GM18502 (cell line): ENCODE data around the gene PSMF1.

Source experiments
- ATAC-seq: cut with Tn5 transposase; IDR thresholded peaks from one replicate; pipeline ENCODE4 v1.9.1; 2021; ENCODE audit warnings: mild to moderate bottlenecking; ENCODE audit not compliant: unreplicated experiment, poor library complexity

Gene PSMF1

GRCh38 chr20:1160991-1161390 is 42.6 kb downstream of the PSMF1 start:
- ATAC-seq, result no peak

- no peak for ATAC-seq
Observed at GRCh38 chr20:1163105-1163504, 44.7 kb downstream of the PSMF1 start.

GRCh38 chr20:1163653-1164052 is 45.3 kb downstream of the PSMF1 start:
- ATAC-seq, result no peak

GRCh38 chr20:1164871-1165270 is 46.5 kb downstream of the PSMF1 start:
- no peak for ATAC-seq

GRCh38 chr20:1165521-1165920 is 47.1 kb downstream of the PSMF1 start:
- ATAC-seq, result no peak

- no peak for ATAC-seq
Observed at GRCh38 chr20:1165941-1166340, 47.5 kb downstream of the PSMF1 start.

- no peak for ATAC-seq
Observed at GRCh38 chr20:1166948-1167720, 48.7 kb downstream of the PSMF1 start.

GRCh38 chr20:1169224-1169623 is 50.8 kb downstream of the PSMF1 start:
- no peak for ATAC-seq

- no peak for ATAC-seq
Observed at GRCh38 chr20:1171461-1172093, 53.2 kb downstream of the PSMF1 start.

GRCh38 chr20:1173698-1174097 is 55.3 kb downstream of the PSMF1 start:
- no peak for ATAC-seq

GRCh38 chr20:1174787-1175186 is 56.4 kb downstream of the PSMF1 start:
- ATAC-seq, result no peak

- no peak for ATAC-seq
Observed at GRCh38 chr20:1177680-1178079, 59.3 kb downstream of the PSMF1 start.

- ATAC-seq, result no peak
Observed at GRCh38 chr20:1178103-1178502, 59.7 kb downstream of the PSMF1 start.

GRCh38 chr20:1178623-1179022 is 60.2 kb downstream of the PSMF1 start:
- no peak for ATAC-seq

GRCh38 chr20:1180949-1181348 is 62.5 kb downstream of the PSMF1 start:
- ATAC-seq, result no peak

- ATAC-seq, result no peak
Observed at GRCh38 chr20:1182106-1182505, 63.7 kb downstream of the PSMF1 start.

GRCh38 chr20:1183153-1183552 is 64.8 kb downstream of the PSMF1 start:
- no peak for ATAC-seq

GRCh38 chr20:1184260-1184637 is 65.8 kb downstream of the PSMF1 start:
- no peak for ATAC-seq

- ATAC-seq, result no peak
Observed at GRCh38 chr20:1184638-1185315, 66.4 kb downstream of the PSMF1 start, which contains the start of gene TMEM74B. Gene TMEM74B, minus strand, starts transcription at chr20:1184981. Its CDS starts 1,180 bp downstream, at chr20:1183801.

GRCh38 chr20:1185316-1185741 is 66.9 kb downstream of the PSMF1 start:
- no peak for ATAC-seq

GRCh38 chr20:1185790-1186334 is 67.5 kb downstream of the PSMF1 start:
- ATAC-seq, result no peak
